ENCODE data around the gene EXOC3L4.
"Not testable (repeated sequence)": the region's sequence is repeated elsewhere in the genome, so short reads cannot be mapped to it uniquely, and the experiment has no call there.

The EXOC3L4 gene

DNA sequence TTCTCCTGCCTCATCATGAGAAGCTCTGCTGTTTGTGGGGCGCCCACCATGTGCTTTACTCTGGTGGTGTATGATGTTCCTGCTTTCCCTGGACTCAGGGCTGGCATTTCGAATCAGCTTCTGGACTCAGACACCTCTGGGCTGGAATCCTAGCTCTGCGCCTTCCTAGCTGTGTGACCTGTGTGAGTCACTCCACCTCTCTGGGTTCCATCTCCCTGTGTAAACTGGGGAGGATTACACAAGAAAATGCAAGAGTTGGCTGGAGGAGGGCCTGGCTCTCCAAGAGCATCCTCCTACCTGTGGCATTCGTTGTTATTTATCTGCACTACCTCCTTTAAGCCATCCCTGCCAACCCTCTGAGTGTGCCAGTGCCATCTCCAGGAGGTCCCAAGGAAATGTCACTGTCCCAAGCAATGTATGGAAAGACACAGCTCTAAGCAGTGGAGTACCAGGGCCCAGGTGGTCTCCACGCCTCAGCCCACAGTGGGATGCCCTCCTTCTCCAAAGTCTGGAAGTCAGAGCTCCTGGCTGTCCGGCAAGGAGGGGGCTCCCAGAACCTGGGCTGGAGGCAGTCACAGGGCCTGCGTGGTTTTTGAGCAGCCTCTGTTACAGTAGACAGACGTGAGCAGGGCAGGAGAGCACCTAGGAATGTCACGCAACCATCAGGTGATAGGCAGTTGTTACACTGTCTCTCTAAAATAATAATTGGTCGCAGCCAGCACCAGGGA, 21.5 kb downstream of the EXOC3L4 start:
- no peak for TF ChIP-seq CTCF (IDR thresholded peaks at IDR 0.05)
- TF ChIP-seq ZFX (IDR thresholded peaks at IDR 0.05; ENCODE audit: borderline replicate concordance), result no peak
- H3K27ac ChIP-seq, result no peak overlapping the region

- H3K27ac ChIP-seq, result no peak overlapping the region
Observed at GRCh38 chr14:103116636-103117035, 22.1 kb downstream of the EXOC3L4 start.

GRCh38 chr14:103117499-103117898, 23.0 kb downstream of the EXOC3L4 start:
- H3K27ac ChIP-seq, result not testable (repeated sequence)

More at GRCh38 chr14:103116636-103117035, 22.1 kb downstream of the EXOC3L4 start:
- TF ChIP-seq ZFX (IDR thresholded peaks at IDR 0.05; ENCODE audit: borderline replicate concordance), result no peak
- no peak for TF ChIP-seq CTCF (IDR thresholded peaks at IDR 0.05)

DNA sequence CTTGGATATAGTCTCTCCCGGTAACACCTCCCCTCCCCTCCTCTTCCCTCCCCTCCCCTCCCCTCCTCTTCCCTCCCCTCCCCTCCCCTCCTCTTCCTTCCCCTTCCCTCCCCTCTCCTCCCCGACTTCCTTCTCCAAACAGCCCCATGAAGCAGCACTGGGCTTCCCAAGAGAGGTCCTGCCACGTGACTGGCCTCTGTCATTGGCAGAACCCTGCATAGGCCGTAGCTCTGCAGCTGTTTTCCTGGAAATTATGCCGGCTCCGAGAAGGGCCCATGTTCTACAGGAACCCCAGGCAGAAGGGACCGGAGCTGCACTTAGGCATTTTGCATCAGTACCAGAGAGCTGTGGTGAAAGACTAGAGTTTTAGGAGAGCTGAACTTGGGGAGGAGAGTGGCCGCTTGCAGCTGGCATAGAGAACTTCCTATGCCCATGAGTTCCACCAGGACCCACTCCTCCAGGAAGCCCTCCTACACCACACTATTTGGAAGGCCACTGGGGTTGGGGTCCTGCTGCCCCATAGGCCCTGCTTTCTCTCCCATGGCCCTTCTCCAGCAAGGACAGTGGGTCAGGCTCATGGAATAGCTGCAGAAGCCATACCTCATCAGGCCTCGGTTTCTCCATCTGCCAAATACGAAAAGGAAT, 23.6 kb downstream of the EXOC3L4 start:
- no peak overlapping the region for H3K27ac ChIP-seq
- TF ChIP-seq ZFX (IDR thresholded peaks at IDR 0.05; ENCODE audit: borderline replicate concordance) (no peak), CTCF (IDR thresholded peaks at IDR 0.05) (no peak)

DNA sequence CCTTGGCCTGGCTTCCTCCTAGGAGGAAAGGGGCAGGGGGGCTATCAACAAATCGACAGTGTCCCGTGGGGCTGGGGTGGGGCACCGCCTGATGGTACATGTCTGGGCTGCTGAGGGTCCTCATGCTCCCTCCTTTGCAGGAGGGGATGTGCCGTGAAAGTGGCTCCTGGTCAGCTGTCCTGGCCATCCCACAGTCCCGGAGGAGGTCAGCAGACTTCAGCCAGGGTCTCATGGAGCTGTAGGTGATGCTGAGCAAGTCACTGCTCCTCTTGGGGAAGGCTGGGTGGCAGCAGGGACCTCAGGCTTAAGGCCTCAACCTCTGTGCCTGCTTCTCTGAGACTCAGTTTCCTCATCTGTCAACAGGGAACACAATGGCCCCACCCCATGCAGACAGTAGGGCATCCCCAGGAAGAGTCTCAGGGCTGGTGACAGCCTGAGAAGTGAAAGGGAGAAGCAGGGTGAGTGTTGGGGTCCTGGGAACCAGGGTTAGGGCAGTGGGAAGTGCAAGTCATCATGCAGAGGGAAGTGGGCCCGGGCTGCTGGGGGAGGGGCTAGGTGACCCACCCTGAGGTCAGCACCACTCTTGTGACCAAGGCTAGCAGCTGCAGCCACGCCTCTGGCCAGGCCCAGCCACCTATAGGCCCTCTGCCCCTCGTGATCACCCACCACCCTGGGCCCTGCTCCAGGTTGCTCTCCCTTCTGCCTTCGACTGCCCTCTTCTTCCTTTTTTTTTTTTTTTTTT, 24.3 kb downstream of the EXOC3L4 start:
- TF ChIP-seq CTCF (IDR thresholded peaks at IDR 0.05) (no peak), ZFX (IDR thresholded peaks at IDR 0.05; ENCODE audit: borderline replicate concordance) (no peak)
- no peak overlapping the region for H3K27ac ChIP-seq

DNA sequence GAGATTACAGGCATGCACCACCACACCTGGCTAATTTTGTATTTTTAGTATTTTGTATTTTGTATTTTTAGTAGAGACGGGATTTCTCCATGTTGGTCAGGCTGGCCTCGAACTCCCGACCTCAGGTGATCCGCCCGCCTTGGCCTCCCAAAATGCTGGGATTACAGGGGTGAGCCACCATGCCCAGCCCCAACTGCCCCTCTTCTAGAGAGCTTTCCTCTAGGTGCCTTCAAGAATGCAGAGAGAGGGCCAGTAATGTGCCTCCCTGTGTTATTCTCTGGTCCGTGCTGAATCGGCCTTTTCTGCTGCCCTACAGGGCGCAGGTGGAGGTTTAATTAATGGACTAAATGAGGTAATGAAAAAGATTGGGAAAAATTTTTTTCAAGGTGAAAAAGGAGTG, 25.0 kb downstream of the EXOC3L4 start:
- H3K27ac ChIP-seq, result not testable (repeated sequence)

GRCh38 chr14:103121121-103121845, 26.8 kb downstream of the EXOC3L4 start:
- no peak for TF ChIP-seq ZFX (IDR thresholded peaks at IDR 0.05; ENCODE audit: borderline replicate concordance)
- H3K27ac ChIP-seq, result no peak overlapping the region

DNA sequence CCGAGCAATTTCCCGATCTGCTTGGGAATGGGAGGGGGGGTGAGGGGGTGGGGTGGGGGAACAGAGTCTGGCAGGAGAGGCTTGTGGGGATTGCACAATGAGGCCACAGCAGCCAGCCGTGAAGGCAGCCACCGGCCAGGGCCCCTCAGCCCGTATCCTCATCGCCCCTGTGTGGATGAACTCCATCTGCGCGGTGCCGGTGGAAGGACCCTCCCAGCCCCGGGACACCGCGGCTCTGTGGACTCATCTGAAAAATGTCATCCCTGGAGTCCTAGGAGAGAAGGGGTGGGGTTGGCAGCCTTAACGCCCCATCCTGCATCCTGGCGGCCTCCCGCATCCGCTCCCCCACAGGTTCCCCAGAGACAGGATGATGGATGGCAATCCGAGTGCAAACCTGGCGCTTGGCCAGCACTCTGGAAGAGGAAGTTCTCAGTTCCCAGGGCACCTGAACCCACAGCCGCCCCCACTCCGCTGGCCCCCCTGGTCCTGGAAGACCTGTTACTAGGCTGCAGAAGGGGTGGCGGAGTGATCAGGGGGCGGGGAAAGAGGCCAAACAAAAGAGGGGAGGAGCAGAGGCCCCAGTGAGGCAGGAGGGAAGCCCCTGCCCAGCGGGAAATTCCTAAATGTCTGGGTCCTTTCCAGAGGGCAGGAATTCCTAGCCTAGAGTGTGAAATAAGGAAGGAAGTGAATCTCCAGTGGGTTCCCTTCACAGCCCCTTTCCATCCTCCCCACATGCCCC, 27.5 kb downstream of the EXOC3L4 start:
- TF ChIP-seq ZFX (IDR thresholded peaks at IDR 0.05; ENCODE audit: borderline replicate concordance), result no peak
- TF ChIP-seq CTCF (IDR thresholded peaks at IDR 0.05), result no peak
- no peak overlapping the region for H3K27ac ChIP-seq
